Upper lobe of left lung (tissue), 6 donors: ENCODE results near the gene DLG2. TPM values are rescaled to one million over a fixed set of nuclear protein-coding genes. Genes with fewer than 3 reads are reported as not detected.

Source experiments
- ATAC-seq, 2 donors: fragments of 200-7000 bp; cut with Tn5 transposase; one replicate each; pipeline ENCODE4 v1.9.1; 2022; ENCODE audit warnings: mild to moderate bottlenecking in 2 of 2, moderate library complexity in 2 of 2; ENCODE audit not compliant: low FRiP score in 2 of 2
- DNase-seq, 2 donors: peaks; one replicate each; pipeline ENCODE4 v3.0.0-alpha.2; 2019 to 2020
- H3K27ac ChIP-seq, 4 donors: fragments of 200-600 bp; sonication (generic); one replicate each; pipeline ENCODE4 v1.5.1; 2016 to 2019
- H3K27me3 ChIP-seq, 4 donors: fragments of 200-600 bp; sonication (generic); one replicate each; pipeline ENCODE4 v1.5.1; 2017 to 2019
- H3K36me3 ChIP-seq, 4 donors: fragments of 200-600 bp; sonication (generic); one replicate each; pipeline ENCODE4 v1.5.1; 2016 to 2019
- H3K4me1 ChIP-seq, 4 donors: fragments of 200-600 bp; sonication (generic); one replicate each; pipeline ENCODE4 v1.5.1; 2018 to 2019
- H3K4me3 ChIP-seq, 4 donors: fragments of 200-600 bp; sonication (generic); one replicate each; pipeline ENCODE4 v1.5.1; 2017 to 2019; ENCODE audit warnings: mild to moderate bottlenecking in 2 of 4, moderate library complexity in 1 of 4
- H3K9me3 ChIP-seq, 4 donors: fragments of 200-600 bp; sonication (generic); one replicate each; pipeline ENCODE4 v1.5.1; 2018 to 2019
- EP300 ChIP-seq, 4 donors: sonication (generic); formaldehyde crosslinking; IDR thresholded peaks; one replicate each; pipeline ENCODE4 v1.5.1; 2017; ENCODE audit warnings: antibody characterized with exemption in 4 of 4, control low read depth in 2 of 4
- POLR2A ChIP-seq, 4 donors: fragments of 450-650 bp; IDR thresholded peaks; one replicate each; pipeline ENCODE4 v1.5.1; 2016 to 2017; ENCODE audit warnings: antibody characterized with exemption in 4 of 4, mild to moderate bottlenecking in 2 of 4
- POLR2AphosphoS5 ChIP-seq, 2 donors: sonication (generic); formaldehyde crosslinking; IDR thresholded peaks; one replicate each; pipeline ENCODE4 v1.5.1; 2017; ENCODE audit warnings: antibody characterized with exemption in 2 of 2
- WGBS, 2 donors: methylation state at CpG; one replicate each; pipeline ENCODE4 v1.1.5; 2017 to 2018; 5-methylcytosine and 5-hydroxymethylcytosine counted together
- total RNA-seq, 6 donors: library from RNA; depleted of rRNA in 4 of 6; stranded (reverse); fragments of >200 nt in 4 of 6; gene quantifications; one replicate each; pipeline versions ENCODE4 v1.1.0 to v1.2.1, GENCODE V29; 2016 to 2021
- TF ChIP-seq, protein P1 (sequence below), 6 experiments: fragments of 450-650 bp in 4 of 6; fragments of 200-600 bp in 2 of 6; sonication (generic) in 2 of 6; IDR thresholded peaks; one replicate each; pipeline ENCODE4 v1.5.1; 2016 to 2019; ENCODE audit warnings: antibody characterized with exemption in 6 of 6
- donor health status: DM: no; HTN: no; CAD: no; lungs with moderate emphysema.
- donor health status: DM: no; HTN: yes; CAD: no; lungs with severe emphysema.

The DLG2 gene
- total RNA-seq, 6 donors from 2014 or later = 3.4 to 37.7 (median 9.1) TPM

DNA sequence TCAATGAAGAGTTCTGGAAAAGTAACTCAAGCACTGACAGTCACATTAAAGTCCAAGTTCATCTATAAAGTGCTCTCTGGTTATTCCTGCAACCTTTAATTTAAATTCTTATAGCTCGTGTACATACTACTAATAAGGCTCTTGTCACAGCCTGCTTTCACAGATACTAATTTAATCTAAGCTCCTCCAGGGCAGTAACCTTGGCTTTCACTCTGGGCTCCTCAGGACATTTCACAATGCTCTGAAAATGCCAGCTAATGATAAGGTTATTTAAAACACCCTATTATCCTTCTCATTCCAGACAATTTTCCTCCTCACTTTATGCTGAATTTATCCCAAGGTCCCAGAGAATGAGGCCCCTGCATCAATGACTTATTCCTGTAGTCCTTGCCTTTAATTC, 2098.3 kb downstream of the DLG2 start:
- DNase-seq = no peak

DNA sequence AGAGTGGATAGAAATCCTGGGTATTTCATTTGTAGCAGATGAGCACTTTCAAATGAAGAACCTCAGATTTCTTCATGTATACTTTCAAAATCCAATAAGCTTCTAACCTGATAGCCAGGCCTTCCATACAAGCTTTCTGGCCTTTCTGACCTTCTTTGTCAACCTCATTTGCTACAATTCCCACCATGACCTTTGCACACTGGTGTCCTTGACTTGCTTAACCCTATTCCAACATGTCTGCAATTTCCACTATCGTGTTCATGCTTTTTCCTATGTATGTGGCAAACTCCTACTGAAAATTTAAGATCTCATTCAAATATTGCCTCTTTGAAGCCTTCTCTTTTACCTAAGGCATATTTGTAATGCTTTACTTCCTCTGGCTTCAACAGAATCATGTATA, 2098.9 kb downstream of the DLG2 start:
- Histone ChIP-seq H3K4me1 (no peaks in the 10 kb centered on the region), H3K27me3 (no peaks in the 10 kb centered on the region), H3K4me3 (no peak overlapping the region), H3K36me3 (no peaks in the 10 kb centered on the region), H3K27ac (no peak overlapping the region), H3K9me3 (no peaks in the 10 kb centered on the region)
- ATAC-seq (no peak), DNase-seq (no peak)
- WGBS, 2 donors = 94 to 95% methylated on average over 1 of the region's 1 CpG
- TF ChIP-seq EP300 (IDR thresholded peaks at IDR 0.05) (no peak), POLR2AphosphoS5 (IDR thresholded peaks at IDR 0.05) (no peak), POLR2A (IDR thresholded peaks at IDR 0.05) (no peak)
- TF ChIP-seq, protein P1, sequence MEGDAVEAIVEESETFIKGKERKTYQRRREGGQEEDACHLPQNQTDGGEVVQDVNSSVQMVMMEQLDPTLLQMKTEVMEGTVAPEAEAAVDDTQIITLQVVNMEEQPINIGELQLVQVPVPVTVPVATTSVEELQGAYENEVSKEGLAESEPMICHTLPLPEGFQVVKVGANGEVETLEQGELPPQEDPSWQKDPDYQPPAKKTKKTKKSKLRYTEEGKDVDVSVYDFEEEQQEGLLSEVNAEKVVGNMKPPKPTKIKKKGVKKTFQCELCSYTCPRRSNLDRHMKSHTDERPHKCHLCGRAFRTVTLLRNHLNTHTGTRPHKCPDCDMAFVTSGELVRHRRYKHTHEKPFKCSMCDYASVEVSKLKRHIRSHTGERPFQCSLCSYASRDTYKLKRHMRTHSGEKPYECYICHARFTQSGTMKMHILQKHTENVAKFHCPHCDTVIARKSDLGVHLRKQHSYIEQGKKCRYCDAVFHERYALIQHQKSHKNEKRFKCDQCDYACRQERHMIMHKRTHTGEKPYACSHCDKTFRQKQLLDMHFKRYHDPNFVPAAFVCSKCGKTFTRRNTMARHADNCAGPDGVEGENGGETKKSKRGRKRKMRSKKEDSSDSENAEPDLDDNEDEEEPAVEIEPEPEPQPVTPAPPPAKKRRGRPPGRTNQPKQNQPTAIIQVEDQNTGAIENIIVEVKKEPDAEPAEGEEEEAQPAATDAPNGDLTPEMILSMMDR (IDR thresholded peaks at IDR 0.05) = no peak

More for the DNA sequence above, 2098.3 kb downstream of the DLG2 start:
- no peak overlapping the region for H3K27ac ChIP-seq
- H3K9me3 ChIP-seq = no peaks in the 10 kb centered on the region
- no peak overlapping the region for H3K4me3 ChIP-seq
- 57 to 68% methylated on average over 1 of the region's 1 CpG for WGBS, 2 donors
- no peak for ATAC-seq
- TF ChIP-seq POLR2A (IDR thresholded peaks at IDR 0.05) (no peak), POLR2AphosphoS5 (IDR thresholded peaks at IDR 0.05) (no peak)
- no peaks in the 10 kb centered on the region for H3K36me3 ChIP-seq
- no peaks in the 10 kb centered on the region for H3K4me1 ChIP-seq
- H3K27me3 ChIP-seq = no peaks in the 10 kb centered on the region

DNA sequence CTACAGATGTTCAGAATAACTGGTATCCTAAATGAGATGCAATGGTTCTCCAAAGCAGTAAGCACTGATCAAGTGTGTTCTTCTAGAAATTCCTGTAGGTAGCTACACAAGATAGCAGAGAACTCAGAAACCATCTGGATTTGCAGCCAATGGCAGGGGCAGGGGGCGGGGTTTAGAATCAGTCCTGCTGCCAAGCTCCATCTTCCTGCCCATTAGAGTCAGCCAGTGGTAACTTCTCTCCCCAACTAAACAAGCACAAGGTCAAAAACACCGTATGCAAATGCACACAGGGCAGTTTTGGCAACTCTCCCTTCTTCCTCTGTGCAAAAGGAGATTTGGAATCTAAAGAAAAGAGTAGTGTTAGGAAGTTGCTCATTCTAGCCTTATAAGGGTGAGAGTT, 2103.5 kb downstream of the DLG2 start:
- H3K4me1 ChIP-seq = no peaks in the 10 kb centered on the region
- DNase-seq = no peak
- no peaks in the 10 kb centered on the region for H3K9me3 ChIP-seq
- H3K27ac ChIP-seq = no peak overlapping the region
- no peak for ATAC-seq
- no peaks in the 10 kb centered on the region for H3K36me3 ChIP-seq
- no peaks in the 10 kb centered on the region for H3K27me3 ChIP-seq
- H3K4me3 ChIP-seq = no peak overlapping the region
- 47 to 61% methylated on average over 2 of the region's 2 CpGs for WGBS, 2 donors
- TF ChIP-seq POLR2AphosphoS5 (IDR thresholded peaks at IDR 0.05) = no peak
- TF ChIP-seq, protein P1 (IDR thresholded peaks at IDR 0.05) = no peak
- no peak for TF ChIP-seq EP300 (IDR thresholded peaks at IDR 0.05)
- no peak for TF ChIP-seq POLR2A (IDR thresholded peaks at IDR 0.05)

DNA sequence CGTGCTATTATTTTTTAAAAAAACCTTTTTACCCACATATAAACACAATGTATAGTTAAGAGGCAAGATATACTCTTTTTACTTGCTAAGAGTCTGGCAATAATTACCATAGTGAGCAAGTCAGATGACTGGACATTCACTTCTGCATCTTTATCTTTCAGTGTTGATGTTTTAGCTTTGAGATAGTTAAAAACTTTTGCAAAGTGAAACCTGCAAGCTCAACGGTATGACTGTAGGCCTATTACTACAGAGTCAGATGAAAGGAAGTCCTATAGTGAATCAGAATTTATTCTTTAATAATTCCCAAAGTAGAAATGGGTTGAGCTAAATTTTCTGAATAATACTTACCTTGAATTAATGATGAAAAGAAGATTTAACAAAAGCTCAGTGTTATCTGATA, 2104.2 kb downstream of the DLG2 start:
- H3K36me3 ChIP-seq = no peaks in the 10 kb centered on the region
- H3K9me3 ChIP-seq = no peaks in the 10 kb centered on the region
- DNase-seq (no peak), ATAC-seq (no peak)
- H3K27ac ChIP-seq = no peak overlapping the region
- H3K4me3 ChIP-seq = no peak overlapping the region
- 81 to 83% methylated on average over 2 of the region's 2 CpGs for WGBS, 2 donors
- H3K4me1 ChIP-seq = no peaks in the 10 kb centered on the region
- H3K27me3 ChIP-seq = no peaks in the 10 kb centered on the region
- TF ChIP-seq, protein P1 (IDR thresholded peaks at IDR 0.05) = no peak

DNA sequence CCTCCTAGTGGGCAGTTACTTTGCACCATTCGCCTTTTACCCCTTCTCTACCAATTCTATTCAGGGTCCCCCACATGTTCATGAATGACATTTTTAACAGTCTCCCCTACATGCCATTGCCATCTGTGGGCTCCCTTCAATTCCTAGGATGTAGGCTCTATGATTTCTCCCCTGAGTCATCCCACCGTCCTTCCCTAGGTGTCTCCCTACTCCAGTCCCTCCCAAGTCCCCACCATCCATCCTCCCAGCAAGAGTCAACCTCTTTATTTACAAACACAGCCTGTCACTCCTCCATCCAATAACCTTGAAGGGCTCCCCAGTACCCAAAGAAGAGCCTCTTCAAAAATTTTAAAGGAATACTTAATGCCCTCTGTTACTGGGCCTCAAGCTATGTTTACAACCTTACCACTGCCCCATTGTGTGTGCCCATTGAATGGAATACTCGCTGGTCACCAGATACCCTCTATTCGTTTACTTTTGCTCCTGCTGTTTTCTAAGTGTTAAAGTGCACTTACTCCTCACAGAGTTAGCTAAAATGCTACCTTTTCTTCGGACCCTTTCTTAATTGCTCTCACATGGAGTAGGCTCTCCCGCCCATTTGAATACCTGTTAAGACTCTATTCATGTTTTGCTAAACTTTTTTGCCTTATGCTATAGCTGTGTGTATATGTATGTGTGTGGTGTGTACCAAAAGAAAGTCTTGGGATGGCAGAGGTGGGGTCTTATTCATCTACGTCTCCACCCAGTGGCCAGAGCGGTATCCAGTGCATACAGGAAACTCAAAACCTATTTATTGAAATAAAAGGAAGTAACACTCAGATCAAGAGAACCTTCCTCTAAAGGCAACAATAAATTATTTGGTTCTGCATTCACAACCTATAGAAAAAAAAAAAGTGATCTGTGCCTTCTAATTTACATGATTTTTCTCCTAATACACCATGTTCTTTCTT, 2105.2 kb downstream of the DLG2 start:
- ATAC-seq (no peak), DNase-seq (no peak)
- Histone ChIP-seq H3K4me1 (no peaks in the 10 kb centered on the region), H3K9me3 (no peaks in the 10 kb centered on the region), H3K4me3 (no peak overlapping the region), H3K36me3 (no peaks in the 10 kb centered on the region), H3K27me3 (no peaks in the 10 kb centered on the region), H3K27ac (no peak overlapping the region)
- 70 to 72% methylated on average over 8 of the region's 8 CpGs for WGBS, 2 donors
- TF ChIP-seq, protein P1 (IDR thresholded peaks at IDR 0.05) = no peak
- TF ChIP-seq POLR2AphosphoS5 (IDR thresholded peaks at IDR 0.05) = no peak
- no peak for TF ChIP-seq POLR2A (IDR thresholded peaks at IDR 0.05)
- TF ChIP-seq EP300 (IDR thresholded peaks at IDR 0.05) = no peak
